ENCODE data around the gene TIMM8A.

Gene TIMM8A, protein sequence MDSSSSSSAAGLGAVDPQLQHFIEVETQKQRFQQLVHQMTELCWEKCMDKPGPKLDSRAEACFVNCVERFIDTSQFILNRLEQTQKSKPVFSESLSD

DNA sequence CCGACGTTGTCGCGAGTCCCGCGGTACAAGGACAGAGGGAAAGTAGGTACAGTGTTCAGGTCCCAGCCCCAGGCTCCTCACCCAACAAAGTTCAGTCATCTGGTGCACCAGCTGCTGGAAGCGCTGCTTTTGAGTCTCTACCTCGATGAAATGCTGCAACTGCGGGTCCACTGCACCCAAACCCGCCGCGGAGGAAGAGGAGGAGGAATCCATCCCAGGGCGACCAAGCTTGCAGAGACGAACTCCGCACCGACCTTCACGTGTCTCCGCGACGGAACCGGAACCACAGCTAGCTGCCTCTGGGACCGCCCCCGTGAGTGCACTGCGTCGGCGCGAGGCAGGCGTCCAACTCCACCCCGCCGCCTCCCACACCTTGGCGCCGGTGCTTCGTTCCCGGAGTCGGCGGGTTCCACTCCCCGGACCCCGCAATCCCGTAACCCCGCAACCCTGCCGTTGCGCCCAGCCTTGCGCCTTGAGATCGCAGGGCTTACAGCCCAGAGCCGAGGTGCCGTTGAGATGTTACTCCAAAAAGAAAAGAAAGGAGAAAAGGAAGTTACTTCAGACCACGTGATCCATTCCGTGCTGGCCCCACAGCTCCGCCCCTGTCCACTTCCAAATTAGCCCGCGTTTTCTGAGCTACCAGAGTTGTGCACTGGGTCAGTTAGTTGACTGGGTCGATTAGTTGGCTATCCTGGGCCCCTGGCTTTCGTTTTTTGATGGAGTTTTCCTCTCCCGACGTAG, at the start of gene TIMM8A:
TSS of gene TIMM8A (minus strand) at position 291 of the 741 bp plus-strand sequence. CDS start at position 213, 78 bp downstream.
- DNase-seq (ENCODE audit: low read depth), result peak; percentile 66

- DNase-seq (ENCODE audit: low read depth), result peak; percentile 54
Observed at GRCh38 chrX:101397779-101398178, 49.2 kb upstream of the TIMM8A start.

DNA sequence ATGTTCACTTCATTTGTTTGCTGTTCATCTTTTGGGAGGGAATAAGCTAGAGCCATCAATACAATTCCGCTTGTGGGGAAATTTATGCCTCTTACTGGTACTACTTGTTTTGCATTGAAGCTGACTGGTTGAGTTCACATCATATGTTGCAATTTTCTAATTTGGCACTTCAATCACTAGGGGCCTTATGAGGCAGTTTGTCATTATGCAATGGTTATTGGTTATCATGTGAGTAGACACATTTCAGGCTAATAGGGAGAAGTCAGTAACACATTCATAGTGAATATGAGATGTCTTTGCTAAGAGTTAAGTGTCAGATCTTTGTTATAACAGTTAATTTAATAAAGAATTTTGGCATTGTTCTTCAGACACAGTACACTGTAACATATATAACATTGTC, 47.2 kb upstream of the TIMM8A start:
- DNase-seq (ENCODE audit: low read depth), result peak; percentile 44

DNA sequence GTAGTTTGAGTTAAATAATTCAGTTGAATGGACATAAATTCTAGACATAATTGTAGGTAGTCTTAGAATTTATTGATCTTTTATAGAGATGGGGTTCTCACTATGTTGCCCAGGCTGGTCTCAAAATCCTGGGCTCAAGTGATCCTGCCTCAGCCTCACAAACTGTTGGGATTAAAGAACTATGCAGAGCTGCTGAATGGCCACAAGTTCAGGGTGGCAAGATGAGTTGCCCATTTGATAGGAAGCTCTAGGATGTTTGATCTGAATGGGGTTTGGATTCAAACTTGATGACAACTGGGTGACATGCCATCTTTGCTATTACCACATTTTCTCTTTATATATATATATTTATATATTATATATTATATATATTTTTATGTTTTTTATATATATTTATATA, 45.8 kb upstream of the TIMM8A start:
- no peak for DNase-seq (ENCODE audit: low read depth)

- DNase-seq (ENCODE audit: low read depth), result no peak
Observed at GRCh38 chrX:101393530-101394305, 45.2 kb upstream of the TIMM8A start.

- DNase-seq (ENCODE audit: low read depth), result no peak
Observed at GRCh38 chrX:101391831-101392230, 43.3 kb upstream of the TIMM8A start.

- DNase-seq (ENCODE audit: low read depth), result peak; percentile 88
Observed at GRCh38 chrX:101390664-101391525, 42.4 kb upstream of the TIMM8A start, which contains the start of gene RPL36A. RPL36A (plus strand) TSS chrX:101391011; CDS start chrX:101391044, 33 bp downstream.

DNA sequence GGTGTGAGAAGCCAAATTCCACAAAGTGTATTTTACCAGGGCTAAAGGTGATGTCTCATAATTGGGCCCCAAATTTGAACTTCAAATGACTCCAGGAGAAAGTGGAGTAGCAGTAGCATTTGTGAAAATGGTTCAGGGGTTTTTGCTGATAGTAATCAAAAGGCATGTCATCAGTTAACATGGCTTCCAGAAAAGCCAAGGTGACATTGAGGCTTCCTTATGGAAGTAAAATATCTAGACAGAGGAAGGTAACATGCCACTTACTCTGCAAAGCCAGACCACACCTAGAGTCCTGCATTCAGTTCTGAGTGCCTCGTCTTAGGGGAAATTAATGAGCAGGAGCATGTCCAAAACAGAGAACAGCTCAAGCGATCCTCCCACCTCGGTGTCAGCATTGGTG, 40.1 kb upstream of the TIMM8A start:
- DNase-seq (ENCODE audit: low read depth), result no peak

DNA sequence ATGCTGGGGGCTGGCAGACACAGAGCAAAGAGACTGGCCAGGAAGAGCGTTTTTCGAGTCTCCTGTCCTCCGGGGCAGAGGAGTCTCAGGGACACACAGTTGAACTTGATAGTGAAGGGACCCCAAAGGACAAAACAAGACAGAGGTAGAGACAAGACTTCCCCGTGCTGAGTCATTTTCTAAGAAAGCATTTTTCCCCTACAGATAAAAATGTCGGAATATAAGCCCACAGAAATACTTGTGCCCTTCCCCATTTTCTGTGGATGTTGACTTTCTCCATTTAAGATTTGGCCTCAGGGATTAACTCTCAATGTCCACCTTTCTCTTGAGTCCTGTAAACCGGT, 38.0 kb upstream of the TIMM8A start:
- DNase-seq (ENCODE audit: low read depth), result no peak

GRCh38 chrX:101385795-101386541, 37.4 kb upstream of the TIMM8A start, which contains the start of gene BTK:
BTK (minus strand) TSS chrX:101386191; CDS start chrX:101375284, 10,907 bp downstream.
- DNase-seq (ENCODE audit: low read depth), result no peak

DNA sequence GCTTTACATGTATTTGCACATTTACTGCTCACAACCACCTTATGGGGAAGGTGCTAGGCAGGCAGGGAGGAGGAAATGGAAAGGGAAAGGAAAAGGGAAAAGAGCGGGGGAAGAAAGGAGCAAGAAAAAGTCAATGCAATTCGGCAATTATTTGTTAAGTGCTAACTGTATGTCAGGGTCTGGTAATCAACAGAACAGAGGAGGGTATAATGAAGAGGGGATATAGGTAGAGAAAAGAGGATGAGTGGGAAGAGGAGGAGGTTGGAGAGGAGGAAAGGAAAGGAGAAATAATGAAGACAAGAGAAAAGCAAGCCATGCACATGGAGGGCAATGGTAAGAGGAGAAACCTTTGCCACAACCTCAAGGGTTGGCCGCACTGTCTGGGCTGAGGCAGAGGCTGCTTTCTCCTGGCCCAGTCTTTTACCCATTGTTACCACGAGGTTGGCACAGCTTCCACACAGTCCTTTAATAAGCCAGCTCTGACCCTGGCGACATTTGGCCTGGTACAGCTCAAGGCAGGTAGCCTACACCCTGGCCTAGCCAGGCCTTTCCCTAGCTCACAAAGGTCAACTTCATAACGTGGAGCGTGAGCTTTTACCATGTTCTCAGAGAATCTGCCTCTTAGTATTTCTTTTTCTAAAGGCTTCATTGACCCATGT, 36.6 kb upstream of the TIMM8A start:
- no peak for DNase-seq (ENCODE audit: low read depth)

GRCh38 chrX:101383679-101384205, 35.2 kb upstream of the TIMM8A start:
- DNase-seq (ENCODE audit: low read depth), result no peak

DNA sequence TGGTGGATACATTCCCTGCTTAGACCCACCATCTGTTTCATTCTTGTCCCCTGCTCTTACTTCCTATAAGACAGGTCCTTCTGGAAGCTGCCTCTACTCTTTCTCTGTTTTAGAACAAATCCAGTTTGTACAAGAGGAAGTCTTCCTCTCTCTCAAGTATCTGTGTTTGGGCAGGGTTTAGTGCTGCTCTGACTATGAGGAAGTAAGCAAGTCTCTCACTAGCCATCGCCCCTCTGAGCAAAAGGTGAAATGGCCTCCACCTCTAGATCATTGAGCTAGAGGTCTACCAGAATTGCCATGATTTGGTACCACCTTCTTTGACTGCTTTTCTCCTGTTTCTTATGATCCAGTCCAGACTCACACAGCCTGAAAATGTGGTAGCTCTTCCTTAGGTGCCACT, 29.0 kb upstream of the TIMM8A start:
- no peak for DNase-seq (ENCODE audit: low read depth)

DNA sequence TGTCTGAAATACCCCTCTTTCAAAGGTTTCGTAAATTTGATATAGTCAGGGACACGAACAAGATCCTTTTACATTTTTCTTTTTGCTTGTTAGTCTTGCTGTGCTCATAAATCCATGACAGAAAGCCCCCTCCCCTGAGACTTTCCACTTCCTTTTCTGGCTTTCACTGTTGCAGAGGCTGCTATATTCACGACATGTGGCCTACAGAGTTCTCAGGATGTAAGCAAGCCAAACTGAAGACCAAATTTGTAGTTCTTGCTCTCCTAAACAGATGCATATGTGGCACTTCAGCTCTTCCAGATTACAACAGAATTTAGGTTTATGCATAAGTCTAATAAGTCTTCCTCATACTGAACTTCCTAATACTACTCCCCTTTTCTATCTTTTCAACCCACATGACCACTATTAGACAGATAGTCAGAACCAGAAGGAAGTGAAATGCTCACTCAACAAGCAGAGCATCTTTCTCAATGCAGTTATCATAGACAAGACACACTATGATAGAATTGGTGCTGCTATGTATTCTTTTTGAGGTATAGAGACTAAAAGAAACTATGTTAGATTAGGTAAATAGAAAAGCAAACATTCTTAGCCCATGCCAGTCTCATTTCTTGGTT, 22.5 kb upstream of the TIMM8A start:
- no peak for DNase-seq (ENCODE audit: low read depth)

DNA sequence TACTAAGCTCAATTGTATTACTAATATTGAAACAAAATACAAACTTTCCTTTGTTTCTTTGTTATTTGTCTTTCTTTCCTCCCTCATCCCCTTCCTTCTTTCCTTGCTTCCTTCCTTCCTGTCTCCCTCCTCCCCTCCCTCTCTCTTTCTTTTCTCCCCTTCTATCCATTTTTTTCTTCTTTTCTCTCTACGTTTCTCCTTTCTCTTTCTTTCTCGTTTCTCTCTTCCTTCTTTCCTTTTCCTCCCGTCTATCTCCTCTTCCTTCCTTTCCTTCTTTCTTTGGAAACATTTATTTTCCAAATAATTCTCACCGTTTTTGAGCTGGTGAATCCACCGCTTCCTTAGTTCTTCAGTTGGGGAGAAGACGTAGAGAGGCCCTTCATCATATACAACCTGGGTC, 21.1 kb upstream of the TIMM8A start:
- DNase-seq (ENCODE audit: low read depth), result no peak

- DNase-seq (ENCODE audit: low read depth), result no peak
Observed at GRCh38 chrX:101368800-101369199, 20.3 kb upstream of the TIMM8A start.

GRCh38 chrX:101365301-101365795, 16.8 kb upstream of the TIMM8A start:
- no peak for DNase-seq (ENCODE audit: low read depth)

GRCh38 chrX:101362757-101363156, 14.2 kb upstream of the TIMM8A start:
- DNase-seq (ENCODE audit: low read depth), result no peak

DNA sequence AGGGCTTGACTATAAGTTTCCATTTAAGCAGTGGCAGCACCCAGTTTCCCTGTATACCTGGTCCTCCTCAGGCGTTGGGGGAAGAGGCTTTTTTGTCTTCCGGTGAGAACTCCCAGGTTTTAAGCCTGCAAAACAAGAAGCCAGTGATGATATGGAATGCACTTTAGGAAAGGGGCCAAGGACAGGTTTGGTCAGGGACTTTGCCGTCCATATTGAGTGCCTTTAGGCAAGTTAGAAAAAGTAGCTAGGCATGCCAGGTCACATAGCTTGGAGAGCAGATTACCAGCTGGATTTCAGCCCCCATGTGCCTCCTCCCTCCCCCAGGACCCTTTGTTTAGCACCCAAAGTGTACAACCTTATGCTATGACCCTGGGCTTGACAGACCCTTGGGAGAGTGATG, 13.6 kb upstream of the TIMM8A start:
- DNase-seq (ENCODE audit: low read depth), result no peak

GRCh38 chrX:101360390-101360789, 11.8 kb upstream of the TIMM8A start:
- DNase-seq (ENCODE audit: low read depth), result no peak
